ENCODE data around the gene NGF. TPM values are rescaled to one million over a fixed set of nuclear protein-coding genes. Genes with fewer than 3 reads are reported as not detected.

Gene NGF
- total and polyA plus RNA-seq, 2 of the 4 experiments (the other 2 are of a cell fraction) = 12.5 to 21.7 TPM

DNA sequence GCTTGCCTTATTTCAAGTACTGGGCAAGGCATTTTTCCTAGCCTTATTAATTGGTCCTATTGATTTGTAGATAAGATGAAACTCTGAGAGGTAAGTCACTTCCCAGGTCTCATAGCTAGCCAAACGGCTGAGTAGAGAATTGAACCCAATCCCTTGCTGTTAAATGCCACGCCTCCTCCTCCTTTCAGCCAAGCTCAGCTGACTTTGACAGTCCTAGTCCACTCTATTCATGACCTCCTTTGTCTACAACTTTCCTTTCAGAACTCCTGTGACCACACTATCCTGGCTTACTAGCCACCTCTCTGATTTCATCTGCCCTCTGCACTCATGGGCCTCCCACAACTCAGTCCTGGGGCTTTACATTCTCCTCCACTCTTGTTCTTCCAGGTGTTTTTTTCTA lies 3.9 kb upstream of the NGF start:
- Histone ChIP-seq H3K9ac (ENCODE audit: low read depth, low read length) (no peak overlapping the region), H4K8ac (ENCODE audit: low read depth in 2 of 2, low read length in 2 of 2) (no peak overlapping the region), H3K4me1 (ENCODE audit: control insufficient read depth, insufficient read depth, low read length) (0 out of 2 replicates have a peak, but pooled peaks cover 4% of the 10 kb centered on the region), H2BK120ac (ENCODE audit: low read depth, low read length) (no peak overlapping the region), H2BK5ac (ENCODE audit: low read depth, low read length, poor library complexity, severe bottlenecking) (no peak overlapping the region), H3K9me1 (ENCODE audit: insufficient read depth, low read length) (no peaks in the 10 kb centered on the region), H3K23ac (ENCODE audit: low read depth, low read length) (no peak overlapping the region), H3K56ac (ENCODE audit: extremely low read depth, insufficient read depth, low read length) (no peak overlapping the region), H3K4me3 (ENCODE audit: insufficient read depth, low read depth, low read length) (no peak overlapping the region), H4K20me1 (ENCODE audit: insufficient read depth, low read length) (no peaks in the 10 kb centered on the region), H2BK15ac (ENCODE audit: low read depth, low read length) (no peak overlapping the region), H3K4ac (ENCODE audit: low read depth, low read length) (no peak overlapping the region), H2BK20ac (ENCODE audit: low read depth, low read length) (no peak overlapping the region), H3K14ac (replicated peaks; ENCODE audit: low read depth, low read length) (no peak overlapping the region), H3K27me3 (ENCODE audit: control insufficient read depth, insufficient read depth, low read length) (peaks cover 7% of the 10 kb centered on the region; the same call in 1 of the 2 replicates), H4K5ac (ENCODE audit: low read depth, low read length) (no peak overlapping the region), H2AK9ac (replicated peaks; ENCODE audit: low read depth, low read length, poor library complexity) (no peak overlapping the region), H3K9me3 (ENCODE audit: control insufficient read depth, insufficient read depth, low read length) (no peaks in the 10 kb centered on the region), H2AK5ac (ENCODE audit: low read depth, low read length) (no peak overlapping the region), H3K27ac (ENCODE audit: insufficient read depth, low read length) (no peak overlapping the region), H3K36me3 (ENCODE audit: control insufficient read depth, insufficient read depth, low read length) (no peaks in the 10 kb centered on the region), H2AFZ (replicated peaks; ENCODE audit: low read length, poor library complexity) (no peak overlapping the region), H3K4me2 (ENCODE audit: low read depth, low read length) (no peak overlapping the region), H3K18ac (ENCODE audit: low read depth, low read length) (no peak overlapping the region), H3K79me1 (ENCODE audit: low read depth in 1 of 2, low read length in 2 of 2) (peaks cover 1 to 8% of the 10 kb centered on the region in 2 experiments; a peak in 2 of 4 replicates), H4K91ac (ENCODE audit: insufficient read depth, low read depth, low read length) (no peak overlapping the region)
- ATAC-seq (ENCODE audit: low read depth) (no peak), DNase-seq (no peak)
- in situ Hi-C loops (cut with MboI; ENCODE audit: low sequenced_read_pairs) (loop anchor here (5.0 kb wide), 1 partner anchor 40 kb away; no protein-coding TSS in a partner anchor), dilution Hi-C loops (cut with HindIII; ENCODE audit: low sequenced_read_pairs, unreplicated experiment) (no loop called here), intact Hi-C loops (cut with micrococcal nuclease) (no loop called here)
- no peak for TF ChIP-seq RAD21 (IDR thresholded peaks at IDR 0.05; ENCODE audit: low read length)
- TF ChIP-seq MXI1 (IDR thresholded peaks at IDR 0.05; ENCODE audit: borderline replicate concordance, low read depth, low read length) = no peak
- no peak for TF ChIP-seq MAZ (IDR thresholded peaks at IDR 0.05; ENCODE audit: borderline replicate concordance, low read depth, low read length)
- no peak for TF ChIP-seq SMC3 (IDR thresholded peaks at IDR 0.05; ENCODE audit: low read depth, low read length)
- TF ChIP-seq NFE2L2 (IDR thresholded peaks at IDR 0.05; ENCODE audit: low read depth, low read length) = no peak
- no peak for TF ChIP-seq CEBPB (IDR thresholded peaks at IDR 0.05; ENCODE audit: low read depth, low read length)
- no peak for TF ChIP-seq MAFK (IDR thresholded peaks at IDR 0.05; ENCODE audit: low read depth, low read length)
- TF ChIP-seq RFX5 (IDR thresholded peaks at IDR 0.05; ENCODE audit: low read depth, low read length) = no peak
- no peak for TF ChIP-seq BHLHE40 (IDR thresholded peaks at IDR 0.05; ENCODE audit: low read depth, low read length)
- TF ChIP-seq, protein P1, sequence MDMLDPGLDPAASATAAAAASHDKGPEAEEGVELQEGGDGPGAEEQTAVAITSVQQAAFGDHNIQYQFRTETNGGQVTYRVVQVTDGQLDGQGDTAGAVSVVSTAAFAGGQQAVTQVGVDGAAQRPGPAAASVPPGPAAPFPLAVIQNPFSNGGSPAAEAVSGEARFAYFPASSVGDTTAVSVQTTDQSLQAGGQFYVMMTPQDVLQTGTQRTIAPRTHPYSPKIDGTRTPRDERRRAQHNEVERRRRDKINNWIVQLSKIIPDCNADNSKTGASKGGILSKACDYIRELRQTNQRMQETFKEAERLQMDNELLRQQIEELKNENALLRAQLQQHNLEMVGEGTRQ (IDR thresholded peaks at IDR 0.05; ENCODE audit: low read depth, low read length) = no peak
- TF ChIP-seq, protein P2, sequence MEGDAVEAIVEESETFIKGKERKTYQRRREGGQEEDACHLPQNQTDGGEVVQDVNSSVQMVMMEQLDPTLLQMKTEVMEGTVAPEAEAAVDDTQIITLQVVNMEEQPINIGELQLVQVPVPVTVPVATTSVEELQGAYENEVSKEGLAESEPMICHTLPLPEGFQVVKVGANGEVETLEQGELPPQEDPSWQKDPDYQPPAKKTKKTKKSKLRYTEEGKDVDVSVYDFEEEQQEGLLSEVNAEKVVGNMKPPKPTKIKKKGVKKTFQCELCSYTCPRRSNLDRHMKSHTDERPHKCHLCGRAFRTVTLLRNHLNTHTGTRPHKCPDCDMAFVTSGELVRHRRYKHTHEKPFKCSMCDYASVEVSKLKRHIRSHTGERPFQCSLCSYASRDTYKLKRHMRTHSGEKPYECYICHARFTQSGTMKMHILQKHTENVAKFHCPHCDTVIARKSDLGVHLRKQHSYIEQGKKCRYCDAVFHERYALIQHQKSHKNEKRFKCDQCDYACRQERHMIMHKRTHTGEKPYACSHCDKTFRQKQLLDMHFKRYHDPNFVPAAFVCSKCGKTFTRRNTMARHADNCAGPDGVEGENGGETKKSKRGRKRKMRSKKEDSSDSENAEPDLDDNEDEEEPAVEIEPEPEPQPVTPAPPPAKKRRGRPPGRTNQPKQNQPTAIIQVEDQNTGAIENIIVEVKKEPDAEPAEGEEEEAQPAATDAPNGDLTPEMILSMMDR (conservative IDR thresholded peaks at IDR 0.05; ENCODE audit: low read depth, low read length) = no peak
- TF ChIP-seq POLR2A (IDR thresholded peaks at IDR 0.05; ENCODE audit: low read depth, low read length) = no peak
- TF ChIP-seq CHD1 (IDR thresholded peaks at IDR 0.05; ENCODE audit: low read depth, low read length) = no peak
- TF ChIP-seq, protein P3, sequence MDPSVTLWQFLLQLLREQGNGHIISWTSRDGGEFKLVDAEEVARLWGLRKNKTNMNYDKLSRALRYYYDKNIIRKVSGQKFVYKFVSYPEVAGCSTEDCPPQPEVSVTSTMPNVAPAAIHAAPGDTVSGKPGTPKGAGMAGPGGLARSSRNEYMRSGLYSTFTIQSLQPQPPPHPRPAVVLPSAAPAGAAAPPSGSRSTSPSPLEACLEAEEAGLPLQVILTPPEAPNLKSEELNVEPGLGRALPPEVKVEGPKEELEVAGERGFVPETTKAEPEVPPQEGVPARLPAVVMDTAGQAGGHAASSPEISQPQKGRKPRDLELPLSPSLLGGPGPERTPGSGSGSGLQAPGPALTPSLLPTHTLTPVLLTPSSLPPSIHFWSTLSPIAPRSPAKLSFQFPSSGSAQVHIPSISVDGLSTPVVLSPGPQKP (IDR thresholded peaks at IDR 0.05; ENCODE audit: borderline replicate concordance, low read depth, low read length) = no peak
- TF ChIP-seq FOS (IDR thresholded peaks at IDR 0.05; ENCODE audit: low read depth, low read length) = no peak
- CTCF ChIA-PET = interaction anchor here (0.6 kb wide), 1 partner anchor 1028 kb away, joined by 3 read pairs; no protein-coding TSS in a partner anchor
- POLR2A ChIA-PET (ENCODE audit: unreplicated experiment) = no interaction called here
- no CpG with 5 or more reads among the region's 2 CpGs for WGBS, 2 experiments (ENCODE audit: extremely low coverage in 2 of 2, insufficient read length in 1 of 2)
- BruUV-seq (replicated peaks) = no TSS peak

Measured in IMR-90 (cell line).